HuH-7.5 (cell line): ENCODE data around the gene KCNIP4.
"Not testable (repeated sequence)": the region's sequence is repeated elsewhere in the genome, so short reads cannot be mapped to it uniquely, and the experiment has no call there.

Experiments used
- DNase-seq: peaks from one replicate; pipeline ENCODE4 v3.0.0; 2011; ENCODE audit warnings: low spot score

Gene KCNIP4

DNA sequence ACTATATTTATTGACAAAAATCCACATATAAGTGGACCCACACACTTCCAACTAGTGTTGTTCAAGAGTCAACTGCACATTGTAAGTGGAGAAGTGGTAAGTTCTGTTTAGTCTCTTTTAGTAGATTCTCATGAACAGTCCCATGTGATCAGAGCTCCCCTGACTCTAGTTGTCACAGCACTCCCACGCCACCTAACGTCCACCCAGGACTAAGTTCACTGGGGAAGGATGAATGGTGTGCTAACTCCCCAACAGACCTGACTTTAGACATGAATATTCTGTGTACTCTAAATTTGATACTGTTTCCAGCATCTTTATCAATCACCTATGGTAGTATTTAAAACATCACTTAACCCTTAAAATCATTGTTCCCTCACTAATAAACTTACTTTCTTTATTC, 1188.5 kb downstream of the KCNIP4 start:
- DNase-seq = no peak

DNA sequence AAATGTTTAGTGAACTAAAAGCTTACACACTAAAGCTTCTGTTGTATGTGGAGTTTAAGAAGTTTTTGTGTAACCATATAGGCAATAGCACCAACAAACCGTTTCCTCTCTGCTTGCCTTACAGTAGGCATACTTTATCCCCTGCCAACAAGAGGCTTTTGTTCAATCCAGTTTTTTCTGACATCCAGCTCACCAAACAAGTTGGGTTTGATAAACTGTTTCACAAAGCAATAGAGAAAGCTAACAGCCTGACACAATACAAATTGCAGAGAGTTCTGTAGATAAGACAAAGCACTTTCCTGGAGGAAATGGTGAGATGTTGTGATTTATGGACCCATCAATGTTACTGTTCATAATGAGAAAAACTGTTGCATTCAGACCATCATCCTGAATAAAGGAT, 1194.5 kb downstream of the KCNIP4 start:
- no peak for DNase-seq

DNA sequence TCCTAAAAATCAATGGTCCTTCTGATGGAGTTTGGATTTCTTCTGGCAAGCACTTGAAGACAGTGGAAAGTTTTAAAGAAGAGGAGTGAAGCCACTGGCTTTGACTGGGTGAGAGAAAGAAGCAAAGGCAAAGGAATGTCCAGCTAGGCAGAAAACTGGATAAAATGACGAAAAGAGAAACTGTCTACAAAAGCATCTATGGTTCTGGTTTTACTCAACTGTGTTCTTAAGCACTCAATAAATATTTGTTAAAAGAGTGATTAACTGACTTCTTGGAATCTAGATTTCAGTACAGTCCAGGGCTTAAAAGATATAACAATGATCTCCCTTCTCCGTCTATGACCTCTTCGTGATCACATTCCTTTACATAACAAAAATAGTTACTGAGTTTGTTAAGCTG, 1195.9 kb downstream of the KCNIP4 start:
- no peak for DNase-seq

DNA sequence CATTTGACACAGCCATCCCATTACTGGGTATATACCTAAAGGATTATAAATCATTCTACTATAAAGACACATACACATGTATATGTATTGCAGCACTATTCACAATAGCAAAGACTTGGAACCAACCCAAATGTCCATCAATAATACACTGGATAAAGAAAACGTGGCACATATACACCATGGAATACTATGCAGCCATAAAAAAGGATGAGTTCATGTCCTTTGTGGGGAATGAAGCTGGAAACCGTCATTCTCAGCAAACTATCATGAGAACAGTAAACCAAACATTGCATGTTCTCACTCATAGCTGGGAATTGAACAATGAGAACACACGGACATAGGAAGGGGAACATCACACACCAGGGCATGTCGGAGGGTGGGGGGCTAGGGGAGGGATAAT, 1202.6 kb downstream of the KCNIP4 start:
- DNase-seq = not testable (repeated sequence)

DNA sequence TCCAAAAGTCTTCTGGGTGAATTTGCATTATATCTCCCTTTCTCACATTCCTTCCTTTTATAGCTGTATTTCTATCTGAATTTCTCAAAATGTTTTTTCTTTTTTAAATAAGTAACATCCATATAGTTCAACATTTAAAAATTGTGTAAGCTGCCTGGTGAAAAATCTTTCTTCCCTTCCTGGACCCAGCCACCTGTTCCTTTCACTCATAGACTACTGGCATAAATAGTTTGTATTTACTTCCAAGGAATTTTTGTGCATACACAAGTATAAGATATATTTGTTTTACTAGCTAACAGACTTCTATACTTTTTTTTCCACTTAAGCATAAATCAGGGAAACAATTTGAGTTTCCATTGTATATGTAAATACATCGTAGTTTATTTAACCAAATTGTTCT, 1212.6 kb downstream of the KCNIP4 start:
- no peak for DNase-seq

DNA sequence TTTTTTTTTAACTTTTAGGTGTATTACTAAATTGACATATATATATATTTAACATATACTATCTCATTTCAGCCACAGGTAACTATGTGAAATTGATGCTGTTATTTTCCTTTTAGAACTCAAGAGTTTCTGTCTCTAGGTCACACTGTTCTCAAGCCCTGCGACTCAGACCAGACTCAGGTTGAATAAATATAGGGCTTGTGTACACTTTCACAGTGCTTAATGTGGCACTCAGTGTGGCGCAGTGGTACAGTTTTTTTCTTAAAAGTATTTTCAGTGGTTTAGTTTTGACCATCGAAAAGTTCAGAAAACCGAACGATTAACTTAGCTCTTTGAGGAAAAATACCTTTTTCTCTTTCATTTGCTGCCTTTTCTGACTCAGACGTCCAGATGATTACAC, 1223.7 kb downstream of the KCNIP4 start:
- no peak for DNase-seq

DNA sequence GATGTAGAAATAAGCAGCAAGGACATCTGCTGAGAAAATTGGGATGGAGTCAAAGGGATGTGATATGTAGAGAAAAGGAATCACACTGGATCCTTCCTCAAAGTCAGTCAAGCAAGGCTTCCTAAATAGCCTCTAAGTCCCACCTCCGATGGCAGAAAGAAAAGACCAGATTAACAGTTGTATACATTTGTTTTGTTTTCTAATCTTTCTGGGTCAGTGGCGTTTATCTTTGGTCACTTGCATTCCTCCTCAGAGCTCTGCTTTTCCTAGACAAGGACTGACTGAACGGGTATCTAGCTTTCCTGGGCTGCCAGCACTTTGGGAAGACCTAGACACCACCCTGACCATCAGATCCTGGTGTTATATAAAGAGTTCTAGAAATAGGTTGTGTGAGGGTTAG, 1225.1 kb downstream of the KCNIP4 start:
- no peak for DNase-seq

DNA sequence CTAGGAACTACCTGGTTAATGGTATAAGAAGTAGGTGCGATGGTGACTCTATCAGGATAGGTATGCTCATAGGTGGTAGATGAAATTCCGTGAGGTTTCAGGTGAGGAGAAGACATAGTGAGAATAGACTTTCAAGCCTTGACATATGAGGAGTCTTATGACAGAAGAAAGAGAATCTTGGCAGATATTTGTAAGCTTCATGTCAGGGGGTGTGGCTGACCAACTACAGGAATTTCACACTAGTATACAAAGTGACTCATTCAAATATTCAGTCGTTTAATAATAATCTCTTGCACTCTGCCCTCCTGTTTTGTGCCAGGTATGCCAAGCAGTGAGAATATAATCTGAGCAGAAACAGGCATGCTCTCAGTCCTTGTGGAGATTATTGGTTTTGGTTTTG, 1225.6 kb downstream of the KCNIP4 start:
- DNase-seq = no peak

DNA sequence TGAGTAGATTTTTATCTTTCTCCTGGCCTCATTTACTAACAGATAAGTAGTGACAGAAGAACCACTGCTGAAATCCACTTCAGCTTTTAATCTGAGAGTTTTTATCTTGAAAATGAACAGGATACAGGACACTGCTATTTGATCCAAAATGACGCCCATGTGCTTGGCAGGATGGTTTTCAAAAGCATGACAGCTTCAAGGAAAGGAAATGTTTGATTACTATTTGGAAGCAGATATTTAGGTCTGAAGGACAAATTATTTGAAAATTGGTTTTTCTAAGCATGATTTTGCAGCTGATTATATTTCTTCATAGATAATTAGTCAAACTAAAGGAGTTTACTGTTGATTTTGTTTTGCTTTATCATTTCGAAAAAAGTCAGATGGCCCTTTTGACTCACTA, 1237.2 kb downstream of the KCNIP4 start:
- no peak for DNase-seq

DNA sequence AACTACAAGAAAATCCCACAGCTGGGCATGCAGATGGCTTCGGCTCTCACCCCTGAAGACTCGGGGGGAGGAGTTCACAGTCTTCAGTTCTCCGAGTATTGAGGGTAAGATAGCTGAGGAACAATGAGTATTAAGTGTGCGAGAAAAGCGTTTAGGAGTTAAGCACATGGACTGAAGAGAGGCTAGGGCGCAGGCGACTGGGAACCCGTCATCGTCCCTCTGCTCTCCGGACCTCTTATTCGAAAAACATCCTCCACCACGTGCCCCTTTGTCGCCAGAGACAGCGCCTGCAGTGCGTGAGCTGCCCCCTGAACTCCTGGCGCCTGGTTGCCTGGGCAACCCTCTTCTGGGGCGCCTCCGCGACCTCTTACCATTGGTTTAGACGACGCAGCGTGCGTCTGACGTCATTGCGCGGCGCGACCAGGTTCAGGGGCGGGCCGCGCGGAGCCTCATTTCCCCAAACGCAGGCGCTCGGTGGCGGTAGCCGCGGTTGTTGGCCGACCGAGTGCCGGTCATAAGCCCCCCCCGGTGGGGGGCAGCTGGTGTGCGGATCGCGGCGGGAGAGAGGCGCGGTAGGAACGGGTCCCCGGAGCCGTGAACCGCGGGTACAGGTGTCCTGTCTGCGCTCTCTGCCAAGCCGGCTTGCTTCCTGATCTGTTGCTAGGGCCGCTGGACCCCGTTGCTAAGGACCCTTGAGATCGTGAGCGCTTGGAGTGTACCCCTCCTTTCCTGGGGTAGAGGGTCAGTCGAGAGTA, 1248.4 kb downstream of the KCNIP4 start, which contains the start of gene PACRGL:
Gene PACRGL (plus strand): TSS at position 452 of the 755 bp plus-strand sequence. CDS start 4,024 bp downstream, outside the sequence.
- peak; percentile 79 for DNase-seq

DNA sequence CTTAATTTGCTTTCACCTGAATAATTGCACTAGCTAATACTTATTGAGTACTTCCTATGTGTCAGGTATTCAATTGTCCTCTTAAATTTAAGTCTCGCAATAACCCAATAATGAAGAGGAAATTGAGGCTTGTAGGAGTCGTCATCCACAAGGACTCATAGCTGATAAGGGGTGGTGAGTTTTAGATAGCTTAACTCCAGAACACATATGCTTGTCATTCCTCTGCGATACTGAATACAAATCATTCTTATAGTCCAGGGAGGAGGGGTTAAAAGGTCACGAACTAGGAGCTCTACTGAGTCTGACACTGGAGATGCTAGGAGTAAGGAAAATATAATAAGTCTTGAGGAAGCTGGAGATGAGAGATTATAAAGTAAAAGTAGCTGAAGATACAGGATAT, 1249.8 kb downstream of the KCNIP4 start:
- no peak for DNase-seq

DNA sequence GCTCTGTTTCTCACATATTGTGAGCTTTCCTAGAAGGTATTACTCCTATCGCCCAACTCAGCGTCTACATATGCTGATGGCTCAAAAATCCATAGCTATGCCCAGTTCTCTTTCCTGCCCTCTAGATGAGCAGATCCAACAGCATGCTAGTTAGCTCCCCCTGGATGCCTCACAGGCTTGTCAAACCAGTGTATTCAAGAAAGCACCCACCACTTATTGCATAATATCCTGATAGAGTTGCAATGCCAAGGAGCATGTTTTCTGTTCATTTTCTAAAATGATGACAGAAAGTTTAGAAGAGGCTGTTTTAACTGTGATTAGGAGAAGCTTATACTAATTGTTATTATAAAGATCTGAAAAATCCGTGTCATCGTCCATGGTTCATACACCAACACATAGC, 1250.2 kb downstream of the KCNIP4 start:
- no peak for DNase-seq

DNA sequence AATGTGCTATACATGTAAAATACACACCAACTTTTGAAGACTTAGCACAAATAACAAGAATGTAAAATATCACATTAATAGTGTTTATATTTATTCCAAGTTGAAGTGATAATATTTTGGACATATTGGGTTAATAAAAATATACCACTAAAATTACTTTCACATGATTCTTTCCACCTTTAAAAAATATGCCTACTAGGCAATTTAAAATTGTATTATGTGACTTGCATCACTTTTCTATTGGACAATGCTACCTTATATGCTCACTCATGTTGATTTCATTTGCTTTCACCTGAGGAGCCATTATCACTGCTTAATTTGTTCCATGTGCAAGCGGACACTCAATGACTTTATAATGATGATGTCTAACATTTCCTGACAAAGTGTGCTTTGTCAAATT, 1251.8 kb downstream of the KCNIP4 start:
- DNase-seq = no peak

DNA sequence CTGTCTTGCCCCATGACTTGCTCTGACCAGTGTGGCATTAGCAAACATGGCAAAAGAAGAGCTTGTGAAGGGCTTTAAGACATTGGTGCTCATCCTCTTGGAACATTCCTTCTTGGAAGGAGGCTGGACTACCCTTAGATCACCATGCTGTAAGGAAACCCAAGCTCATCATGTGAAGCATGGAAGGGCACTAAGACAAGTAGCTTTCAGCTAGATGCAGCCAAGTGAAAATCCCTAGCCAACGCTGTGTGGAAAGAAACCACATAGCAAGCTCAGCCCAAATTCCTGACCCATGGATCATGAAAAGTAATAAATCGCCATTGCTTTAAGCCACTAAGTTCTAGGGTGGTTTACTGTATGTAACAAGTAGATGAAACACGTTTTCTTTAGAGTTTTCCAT, 1260.7 kb downstream of the KCNIP4 start:
- DNase-seq = no peak

DNA sequence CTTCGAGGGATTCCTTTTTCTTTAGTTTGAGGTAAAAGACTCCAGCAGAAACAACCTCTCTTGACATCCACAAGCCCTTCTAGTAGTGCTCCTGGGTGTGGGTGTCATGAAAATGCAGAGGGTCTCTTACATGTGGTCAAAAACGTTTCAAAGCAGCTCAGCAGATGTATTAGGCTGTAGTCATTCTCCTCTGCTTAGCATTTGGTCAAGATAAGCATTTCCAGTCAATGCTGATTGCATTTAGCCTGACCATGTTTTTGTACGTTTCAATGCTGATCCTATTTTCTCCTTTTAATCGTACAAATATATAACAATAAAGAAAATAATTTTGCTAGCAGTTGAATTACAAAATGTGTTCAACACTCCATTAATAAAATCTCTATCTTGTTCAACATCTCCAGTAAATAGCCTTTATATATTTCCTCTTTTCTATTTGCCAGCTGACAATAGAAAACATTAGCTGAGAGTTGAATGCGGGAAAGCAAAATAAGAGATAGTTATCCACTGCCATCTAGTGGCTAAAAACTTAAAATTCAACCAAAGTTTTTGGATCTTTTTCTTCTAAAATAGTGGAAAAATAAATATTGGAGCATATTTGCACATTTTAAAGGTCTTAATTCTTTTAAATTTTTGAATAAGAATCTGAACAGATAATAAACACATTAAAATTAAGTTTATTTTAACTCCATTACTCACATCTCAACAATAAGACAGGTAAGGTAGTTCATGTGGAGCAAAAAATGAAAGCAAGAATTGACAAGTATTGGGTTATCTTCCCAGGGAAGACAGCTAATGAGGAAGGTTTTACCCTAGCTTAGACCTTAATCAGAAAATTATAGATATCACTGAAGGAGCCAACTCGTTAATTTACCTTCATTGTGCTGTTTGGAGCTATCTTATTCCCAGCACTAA, 1263.5 kb downstream of the KCNIP4 start:
- DNase-seq = no peak

DNA sequence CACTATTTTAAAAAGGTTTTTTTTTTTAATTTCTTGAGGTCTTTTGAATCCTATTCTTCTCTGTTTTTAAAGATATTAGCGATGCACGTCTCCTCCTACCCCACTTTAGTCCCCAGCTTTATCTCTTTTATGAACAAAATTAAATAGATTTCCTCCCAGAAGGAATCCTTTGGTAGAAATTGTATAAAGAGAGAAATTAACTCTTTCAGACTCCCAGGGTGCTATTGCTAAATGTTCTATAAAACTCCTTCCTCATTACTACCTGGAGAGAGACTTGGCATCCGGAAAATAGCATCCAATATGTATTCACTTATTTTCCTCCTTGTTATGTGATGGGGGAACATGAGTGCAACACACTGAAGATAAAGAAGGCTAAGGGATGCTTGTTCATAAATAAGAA, 1264.8 kb downstream of the KCNIP4 start:
- DNase-seq = no peak

DNA sequence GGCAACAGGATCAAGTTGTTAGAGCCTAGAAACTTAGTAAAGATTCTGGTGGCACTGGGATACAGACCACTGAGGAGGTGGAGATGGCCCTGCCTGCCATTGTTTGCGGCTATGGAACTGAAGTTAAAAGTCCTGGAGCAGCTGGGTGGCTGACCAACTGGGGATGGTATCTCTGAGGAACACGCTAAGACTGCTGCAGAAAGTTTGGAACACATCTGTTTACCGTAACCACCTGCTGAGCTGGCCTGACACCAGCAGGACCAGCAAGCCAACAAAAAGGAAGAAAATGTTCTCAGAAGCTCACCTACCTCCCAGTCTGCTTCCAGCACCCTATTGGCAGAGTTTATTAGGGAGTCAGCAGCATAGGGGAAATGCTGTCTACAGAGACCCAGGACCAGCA, 1265.7 kb downstream of the KCNIP4 start:
- DNase-seq = no peak

DNA sequence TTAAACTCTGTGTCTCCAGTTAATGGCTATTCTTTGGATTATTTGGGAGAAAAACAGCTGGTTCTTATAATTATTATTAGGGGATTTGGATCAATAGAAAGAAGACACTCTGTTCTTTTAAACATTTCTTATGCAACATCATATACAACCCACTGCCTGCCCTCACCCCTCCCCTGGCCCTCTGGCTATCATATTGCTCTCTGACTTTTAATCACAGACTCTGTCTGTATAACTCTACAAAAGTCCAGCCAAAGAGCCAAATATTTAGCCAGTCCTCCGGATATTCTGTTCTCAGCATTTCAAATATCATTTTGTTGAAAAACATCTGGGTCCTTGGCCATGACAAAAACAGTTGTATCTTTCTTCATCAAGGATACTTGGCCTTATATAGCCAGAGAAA, 1267.3 kb downstream of the KCNIP4 start:
- no peak for DNase-seq

DNA sequence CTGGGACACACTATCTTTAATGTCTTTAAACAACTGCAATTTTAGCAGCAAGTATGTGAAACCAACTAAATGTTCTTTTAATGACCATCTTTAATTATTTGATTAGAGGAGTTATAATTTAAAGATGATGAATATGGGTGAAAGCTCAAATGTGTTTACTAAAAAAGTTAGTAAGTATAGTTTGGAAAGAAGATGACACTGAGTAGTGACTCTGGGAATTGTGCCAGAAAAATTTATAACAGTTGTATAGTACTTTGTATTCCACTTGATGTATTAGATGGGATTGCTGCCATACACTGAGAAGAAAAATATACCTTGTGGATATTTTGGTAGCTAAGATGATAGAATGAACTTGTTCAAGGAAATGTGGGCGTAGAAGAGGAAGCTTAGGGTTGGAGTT, 1267.8 kb downstream of the KCNIP4 start:
- DNase-seq = no peak

DNA sequence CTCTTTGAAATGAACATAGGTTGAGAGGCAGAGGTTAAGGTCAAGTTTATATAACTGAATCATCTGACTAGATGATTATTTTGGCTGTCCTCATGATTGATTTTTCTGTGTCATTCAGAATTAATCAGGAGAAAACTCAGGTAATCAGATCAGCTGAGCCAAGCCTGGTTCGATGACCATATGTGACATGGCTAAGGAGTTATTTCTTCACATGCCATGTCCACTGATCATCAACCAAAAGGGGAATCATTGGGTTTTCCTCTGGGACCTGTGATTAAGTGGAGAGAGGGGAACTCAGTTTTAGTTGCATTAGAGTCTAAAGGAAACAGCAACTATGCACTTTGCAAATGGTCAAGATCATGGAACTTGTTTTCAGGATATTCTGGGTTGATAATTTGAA, 1268.6 kb downstream of the KCNIP4 start:
- DNase-seq = no peak
